H9 (cell line): ENCODE results near the gene DYRK1A. TPM values are rescaled to one million over a fixed set of nuclear protein-coding genes. Genes with fewer than 3 reads are reported as not detected.

ENCODE experiments used
- DNase-seq: peaks from one replicate; pipeline ENCODE4 v3.0.0-alpha.2; 2017
- H2AFZ ChIP-seq: one replicate; pipeline ENCODE4 v1.6.1; 2013; ENCODE audit warnings: mild to moderate bottlenecking, low read length, control low read depth, moderate library complexity
- H2AK5ac ChIP-seq: 2 replicates; pipeline ENCODE4 v1.6.1; 2013; ENCODE audit warnings: low read length, control low read depth, mixed read lengths; ENCODE audit not compliant: insufficient read length
- H2BK120ac ChIP-seq: one replicate; pipeline ENCODE4 v1.6.1; 2013; ENCODE audit warnings: low read depth, mild to moderate bottlenecking, low read length, control low read depth, inconsistent platforms; ENCODE audit not compliant: poor library complexity, severe bottlenecking
- H2BK12ac ChIP-seq: 2 replicates; pipeline ENCODE4 v1.6.1; 2013; ENCODE audit warnings: low read length, control low read depth, mixed read lengths, low read depth; ENCODE audit not compliant: insufficient read length
- H2BK15ac ChIP-seq: 2 replicates; pipeline ENCODE4 v1.6.1; 2013; ENCODE audit warnings: low read depth, low read length, control low read depth
- H2BK20ac ChIP-seq: one replicate; pipeline ENCODE4 v1.6.1; 2013; ENCODE audit warnings: low read depth, mild to moderate bottlenecking, low read length, control low read depth, inconsistent platforms; ENCODE audit not compliant: poor library complexity, severe bottlenecking
- H2BK5ac ChIP-seq: 2 replicates; pipeline ENCODE4 v1.6.1; 2013; ENCODE audit warnings: low read length, control low read depth, mixed read lengths; ENCODE audit not compliant: insufficient read length
- H3K14ac ChIP-seq: 2 replicates; pipeline ENCODE4 v1.6.1; 2013; ENCODE audit warnings: low read length, control low read depth; ENCODE audit not compliant: insufficient read depth
- H3K18ac ChIP-seq: 2 replicates; pipeline ENCODE4 v1.6.1; 2013; ENCODE audit warnings: low read depth, mild to moderate bottlenecking, mixed read lengths, low read length, control low read depth; ENCODE audit not compliant: insufficient read length
- H3K23ac ChIP-seq: 2 replicates; pipeline ENCODE4 v1.6.1; 2013; ENCODE audit warnings: low read length, control low read depth, mixed read lengths, low read depth; ENCODE audit not compliant: insufficient read length
- H3K23me2 ChIP-seq: 2 replicates; pipeline ENCODE4 v1.6.1; 2013; ENCODE audit warnings: low read depth, mild to moderate bottlenecking, mixed read lengths, low read length, control low read depth; ENCODE audit not compliant: insufficient read length, poor library complexity, severe bottlenecking
- H3K27ac ChIP-seq: 2 replicates; pipeline ENCODE4 v1.5.1; 2013; ENCODE audit warnings: low read length, control low read depth, mixed read lengths, low read depth; ENCODE audit not compliant: insufficient read length
- H3K27me3 ChIP-seq: 2 replicates; pipeline ENCODE4 v1.6.1; 2013; ENCODE audit warnings: low read length, control low read depth, inconsistent platforms; ENCODE audit not compliant: insufficient read depth
- H3K4ac ChIP-seq: 2 replicates; pipeline ENCODE4 v1.6.1; 2013; ENCODE audit warnings: low read depth, mild to moderate bottlenecking, control low read depth, inconsistent platforms, low read length, moderate library complexity
- H3K4me1 ChIP-seq: 2 replicates; pipeline ENCODE4 v1.6.1; 2013; ENCODE audit warnings: low read length, control low read depth, inconsistent platforms; ENCODE audit not compliant: insufficient read depth
- H3K4me2 ChIP-seq: 2 replicates; pipeline ENCODE4 v1.6.1; 2013; ENCODE audit warnings: low read length, control low read depth, mixed read lengths; ENCODE audit not compliant: insufficient read length, insufficient read depth
- H3K56ac ChIP-seq: 2 replicates; pipeline ENCODE4 v1.6.1; 2013; ENCODE audit warnings: low read depth, mild to moderate bottlenecking, mixed read lengths, low read length, control low read depth; ENCODE audit not compliant: insufficient read length
- H3K79me1 ChIP-seq: 2 replicates; pipeline ENCODE4 v1.6.1; 2013; ENCODE audit warnings: low read depth, mild to moderate bottlenecking, moderate library complexity, low read length, control low read depth, inconsistent platforms; ENCODE audit not compliant: insufficient read depth, poor library complexity, severe bottlenecking
- H3K79me2 ChIP-seq: 2 replicates; pipeline ENCODE4 v1.6.1; 2013; ENCODE audit warnings: low read length, control low read depth, inconsistent platforms; ENCODE audit not compliant: insufficient read depth
- H3K9ac ChIP-seq: 2 replicates; pipeline ENCODE4 v1.6.1; 2013; ENCODE audit warnings: low read length, control low read depth, mixed read lengths; ENCODE audit not compliant: insufficient read length; ENCODE audit errors: extremely low read depth
- H3K9me3 ChIP-seq: one replicate; pipeline ENCODE4 v1.6.1; 2013; ENCODE audit warnings: low read depth, low read length, inconsistent platforms; ENCODE audit not compliant: control insufficient read depth
- H3T11ph ChIP-seq: one replicate; pipeline ENCODE4 v1.6.1; 2013; ENCODE audit warnings: mild to moderate bottlenecking, low read length, control low read depth, inconsistent platforms
- H4K20me1 ChIP-seq: one replicate; pipeline ENCODE4 v1.6.1; 2013; ENCODE audit not compliant: control insufficient read depth, insufficient read length, insufficient read depth
- H4K5ac ChIP-seq: 2 replicates; pipeline ENCODE4 v1.6.1; 2013; ENCODE audit warnings: low read depth, mild to moderate bottlenecking, mixed read lengths, low read length, control low read depth; ENCODE audit not compliant: insufficient read length
- H4K8ac ChIP-seq: replicated peaks from 2 replicates; pipeline ENCODE4 v1.6.1; 2013; ENCODE audit warnings: low read length, control low read depth, mixed read lengths, low read depth; ENCODE audit not compliant: insufficient read length
- H4K91ac ChIP-seq: 2 replicates; pipeline ENCODE4 v1.6.1; 2013; ENCODE audit warnings: low read depth, mild to moderate bottlenecking, moderate library complexity, mixed read lengths, low read length, control low read depth; ENCODE audit not compliant: insufficient read length
- H3K27ac Mint-ChIP-seq, 3 experiments: 2 replicates in 2 of 3; 3 replicates in 1 of 3; pipeline ENCODE4 v1.8.0; 2020 to 2021; ENCODE audit warnings: mixed read lengths in 3 of 3, mild to moderate bottlenecking in 1 of 3, moderate library complexity in 1 of 3
- H3K27me3 Mint-ChIP-seq: 2 replicates; pipeline ENCODE4 v1.8.0; 2021; ENCODE audit warnings: low read depth, mild to moderate bottlenecking, moderate library complexity, mixed read lengths
- H3K36me3 Mint-ChIP-seq, 3 experiments: 2 replicates in 2 of 3; 3 replicates in 1 of 3; pipeline ENCODE4 v1.8.0; 2020 to 2021; ENCODE audit warnings: low read depth in 3 of 3, mixed read lengths in 3 of 3; ENCODE audit not compliant: insufficient read depth in 1 of 3
- H3K4me1 Mint-ChIP-seq, 2 experiments: 2 replicates each; pipeline ENCODE4 v1.8.0; 2020; ENCODE audit warnings: mixed read lengths in 2 of 2
- H3K4me3 Mint-ChIP-seq, 2 experiments: 2 replicates in 1 of 2; 3 replicates in 1 of 2; pipeline ENCODE4 v1.8.0; 2020 to 2021; ENCODE audit warnings: mild to moderate bottlenecking in 2 of 2, mixed read lengths in 2 of 2, moderate library complexity in 1 of 2
- H3K9me3 Mint-ChIP-seq, 2 experiments: 2 replicates in 1 of 2; 3 replicates in 1 of 2; pipeline ENCODE4 v1.8.0; 2020; ENCODE audit warnings: mild to moderate bottlenecking in 2 of 2, mixed read lengths in 2 of 2, moderate library complexity in 1 of 2
- CTCF ChIP-seq: fragments of 200-600 bp; sonication (generic); conservative IDR thresholded peaks from 3 replicates; pipeline ENCODE4 v1.8.0; 2021; ENCODE audit warnings: antibody characterized with exemption, mild to moderate bottlenecking
- WGBS: extraction: QIAGEN DNeasy Blood & Tissue Kit; methylation state at CpG from one replicate; pipeline ENCODE4 v1.1.7; 2013; ENCODE audit warnings: missing lambda C conversion rate, low lambda C conversion rate, mixed read lengths; ENCODE audit not compliant: insufficient read length; ENCODE audit errors: extremely low coverage; 5-methylcytosine and 5-hydroxymethylcytosine counted together
- total RNA-seq: library from RNA; stranded (reverse); gene quantifications from 2 replicates; pipeline ENCODE4 v1.2.1, GENCODE V29; 2021

Gene DYRK1A
- total RNA-seq, 1 experiment from 2014 or later: 73.6 TPM

- Histone ChIP-seq H3K4me2 (no peak overlapping the region), H3T11ph (no peak overlapping the region), H3K56ac (no peak overlapping the region), H3K79me2 (no peaks in the 10 kb centered on the region), H2BK120ac (no peak overlapping the region), H3K23ac (no peak overlapping the region), H3K79me1 (no peaks in the 10 kb centered on the region), H2AK5ac (no peak overlapping the region), H2BK20ac (no peak overlapping the region), H4K5ac (no peak overlapping the region), H4K91ac (no peak overlapping the region), H3K9me3 (no peaks in the 10 kb centered on the region), H3K18ac (no peak overlapping the region), H3K23me2 (no peaks in the 10 kb centered on the region), H2AFZ (no peak overlapping the region), H3K27ac (no peak overlapping the region), H3K14ac (no peak overlapping the region), H3K27me3 (no peaks in the 10 kb centered on the region), H2BK5ac (no peak overlapping the region), H3K9ac (no peak overlapping the region), H4K8ac (no peak overlapping the region), H4K20me1 (no peaks in the 10 kb centered on the region), H2BK15ac (no peak overlapping the region), H2BK12ac (no peak overlapping the region), H3K4ac (no peak overlapping the region), H3K4me1 (no peaks in the 10 kb centered on the region; the same call in 1 of the 2 replicates)
- Mint-ChIP-seq H3K27me3 (no peaks in the 10 kb centered on the region; the same call in 1 of the 2 replicates), H3K4me3 (no peak overlapping the region), H3K36me3 (no peaks in the 10 kb centered on the region), H3K4me1 (peaks cover 5 to 13% of the 10 kb centered on the region in 2 experiments), H3K27ac (no peak overlapping the region), H3K9me3 (no peaks in the 10 kb centered on the region; a peak in 1 of 5 replicates)
- DNase-seq: no peak
- no CpG with 5 or more reads among the region's 21 CpGs for WGBS
- TF ChIP-seq CTCF: no peak
Measured at GRCh38 chr21:37551331-37551992, 184.9 kb downstream of the DYRK1A start.
